GM23338 (cell line): ENCODE results near the gene ATP6V1E1. TPM values are rescaled to one million over a fixed set of nuclear protein-coding genes. Genes with fewer than 3 reads are reported as not detected.

ENCODE experiments used
- ATAC-seq: fragments of 200-7000 bp; cut with Tn5 transposase; 3 replicates; pipeline ENCODE4 v1.9.1; 2020
- DNase-seq: peaks from one replicate; pipeline ENCODE4 v3.0.0-alpha.2; 2015; ENCODE audit warnings: low spot score
- H2AFZ ChIP-seq: fragments of 200-600 bp; sonication (generic); 2 replicates; pipeline ENCODE4 v1.8.0; 2016; ENCODE audit warnings: antibody characterized with exemption, mild to moderate bottlenecking, moderate library complexity
- H3F3A ChIP-seq: fragments of 200-600 bp; sonication (generic); replicated peaks from 2 replicates; pipeline ENCODE4 v1.8.0; 2017; ENCODE audit warnings: antibody characterized with exemption, mixed run types, low read depth
- H3K27ac ChIP-seq: fragments of 200-600 bp; sonication (generic); 2 replicates; pipeline ENCODE4 v1.6.1; 2016; ENCODE audit warnings: low read depth
- H3K27me3 ChIP-seq: fragments of 200-600 bp; sonication (generic); 2 replicates; pipeline ENCODE4 v1.8.0; 2016; ENCODE audit warnings: mild to moderate bottlenecking, mixed run types, moderate library complexity; ENCODE audit not compliant: insufficient read depth
- H3K36me3 ChIP-seq: fragments of 200-600 bp; sonication (generic); 2 replicates; pipeline ENCODE4 v1.8.0; 2016; ENCODE audit warnings: mild to moderate bottlenecking; ENCODE audit not compliant: insufficient read depth
- H3K4me1 ChIP-seq: fragments of 200-600 bp; sonication (generic); 2 replicates; pipeline ENCODE4 v1.8.0; 2016; ENCODE audit warnings: mild to moderate bottlenecking, moderate library complexity; ENCODE audit not compliant: insufficient read depth
- H3K4me2 ChIP-seq: fragments of 200-600 bp; sonication (generic); 2 replicates; pipeline ENCODE4 v1.7.1; 2017; ENCODE audit warnings: mixed run types
- H3K4me3 ChIP-seq: fragments of 200-600 bp; sonication (generic); 2 replicates; pipeline ENCODE4 v1.6.1; 2016; ENCODE audit warnings: mixed run types
- H3K79me2 ChIP-seq: fragments of 200-600 bp; sonication (generic); replicated peaks from 2 replicates; pipeline ENCODE4 v1.8.0; 2017; ENCODE audit warnings: mild to moderate bottlenecking; ENCODE audit not compliant: insufficient read depth
- H3K9me2 ChIP-seq: fragments of 200-600 bp; sonication (generic); 2 replicates; pipeline ENCODE4 v1.8.0; 2017; ENCODE audit not compliant: insufficient read depth
- H4K20me1 ChIP-seq: fragments of 200-600 bp; sonication (generic); replicated peaks from 2 replicates; pipeline ENCODE4 v1.8.0; 2017; ENCODE audit warnings: mild to moderate bottlenecking; ENCODE audit not compliant: insufficient read depth
- H3K27ac Mint-ChIP-seq: 2 replicates; pipeline ENCODE4 v1.8.0; 2020; ENCODE audit warnings: inconsistent platforms, mild to moderate bottlenecking, moderate library complexity, mixed read lengths
- H3K27me3 Mint-ChIP-seq: 3 replicates; pipeline ENCODE4 v1.8.0; 2022; ENCODE audit warnings: low read depth, mild to moderate bottlenecking, moderate library complexity, mixed read lengths, inconsistent platforms; ENCODE audit not compliant: insufficient read depth, poor library complexity
- H3K36me3 Mint-ChIP-seq: 3 replicates; pipeline ENCODE4 v1.8.0; 2021; ENCODE audit warnings: low read depth, mild to moderate bottlenecking, inconsistent platforms, moderate library complexity, mixed read lengths
- H3K4me1 Mint-ChIP-seq: 3 replicates; pipeline ENCODE4 v1.8.0; 2020; ENCODE audit warnings: mild to moderate bottlenecking, inconsistent platforms, mixed read lengths
- H3K4me3 Mint-ChIP-seq: 3 replicates; pipeline ENCODE4 v1.8.0; 2021; ENCODE audit warnings: moderate library complexity, mild to moderate bottlenecking, inconsistent platforms, mixed read lengths
- H3K9me3 Mint-ChIP-seq: 3 replicates; pipeline ENCODE4 v1.8.0; 2020; ENCODE audit warnings: moderate library complexity, mild to moderate bottlenecking, inconsistent platforms, mixed read lengths
- ETS1 ChIP-seq: IDR thresholded peaks from 2 replicates; pipeline ENCODE4 v1.6.1; 2016; ENCODE audit warnings: antibody characterized with exemption
- EZH2 ChIP-seq: fragments of 200-600 bp; sonication (generic); IDR thresholded peaks from one replicate; pipeline ENCODE4 v1.8.0; 2017; ENCODE audit warnings: antibody characterized with exemption, mild to moderate bottlenecking, low read depth; ENCODE audit not compliant: unreplicated experiment
- EZH2phosphoT487 ChIP-seq: fragments of 200-600 bp; sonication (generic); IDR thresholded peaks from one replicate; pipeline ENCODE4 v1.8.1; 2018; ENCODE audit warnings: antibody characterized with exemption; ENCODE audit not compliant: unreplicated experiment
- JUNB ChIP-seq: IDR thresholded peaks from one replicate; pipeline ENCODE4 v1.6.1; 2016; ENCODE audit warnings: antibody characterized with exemption; ENCODE audit not compliant: unreplicated experiment
- NANOG ChIP-seq: IDR thresholded peaks from 2 replicates; pipeline ENCODE4 v1.6.1; 2016; ENCODE audit warnings: antibody characterized with exemption, borderline replicate concordance
- POLR2AphosphoS5 ChIP-seq: IDR thresholded peaks from 2 replicates; pipeline ENCODE4 v1.6.1; 2016; ENCODE audit warnings: antibody characterized with exemption, low read depth
- REST ChIP-seq: IDR thresholded peaks from one replicate; pipeline ENCODE4 v1.6.1; 2018; ENCODE audit warnings: antibody characterized with exemption; ENCODE audit not compliant: unreplicated experiment
- STAT1 ChIP-seq: IDR thresholded peaks from one replicate; pipeline ENCODE4 v1.6.1; 2016; ENCODE audit warnings: antibody characterized with exemption; ENCODE audit not compliant: unreplicated experiment
- ZNF114 ChIP-seq: fragments of 250-450 bp; sonication (Bioruptor Pico); IDR thresholded peaks from 2 replicates; pipeline ENCODE4 v1.5.0; 2020; ENCODE audit warnings: mild to moderate bottlenecking, moderate library complexity
- ZNF331 ChIP-seq: fragments of 250-450 bp; sonication (Bioruptor Pico); IDR thresholded peaks from 2 replicates; pipeline ENCODE4 v1.5.0; 2020; ENCODE audit warnings: low read depth, mild to moderate bottlenecking, moderate library complexity
- ZNF462 ChIP-seq: fragments of 250-450 bp; sonication (Bioruptor Pico); IDR thresholded peaks from 2 replicates; pipeline ENCODE4 v1.5.0; 2020; ENCODE audit warnings: mild to moderate bottlenecking, moderate library complexity
- polyA plus RNA-seq: library from polyadenylated mRNA; unstranded; fragments of >200 nt; fragmentation: Nextera tagmentation; extraction: Ambion mirVana; gene quantifications from 2 replicates; pipeline ENCODE4 v1.2.1, GENCODE V29; 2016
- total RNA-seq: library from RNA; depleted of rRNA; stranded (reverse); fragments of >200 nt; shearing (Covaris generic); gene quantifications from 2 replicates; pipeline ENCODE4 v1.2.3, GENCODE V29; 2014

Gene ATP6V1E1
- total and polyA plus RNA-seq, 2 experiments from 2014 or later, result 74.5 to 81.7 TPM

- TF ChIP-seq ZNF114 (CRISPR knock-in tag) (no peak), JUNB (no peak), POLR2AphosphoS5 (no peak), STAT1 (no peak)
These were observed 15.3 kb downstream of the ATP6V1E1 start (continued) for GRCh38 chr22:17613280-17613679.

GRCh38 chr22:17612057-17612456 is 16.5 kb downstream of the ATP6V1E1 start:
- H3K36me3 Mint-ChIP-seq, result peaks cover 31% of the 10 kb centered on the region; the same call in 2 of the 3 replicates

More at GRCh38 chr22:17612057-17612456, 16.5 kb downstream of the ATP6V1E1 start:
- H3K4me1 ChIP-seq, result no peaks in the 10 kb centered on the region
- no peak overlapping the region for H3K27ac ChIP-seq
- no peaks in the 10 kb centered on the region for H3K9me2 ChIP-seq
- Mint-ChIP-seq H3K9me3 (no peaks in the 10 kb centered on the region), H3K4me1 (no peaks in the 10 kb centered on the region), H3K4me3 (no peak overlapping the region), H3K27ac (no peak overlapping the region), H3K27me3 (no peaks in the 10 kb centered on the region)
- H3K4me3 ChIP-seq, result no peak overlapping the region
- H3K79me2 ChIP-seq, result peaks cover 16% of the 10 kb centered on the region; the same call in 1 of the 2 replicates
- H3K4me2 ChIP-seq, result no peak overlapping the region
- H2AFZ ChIP-seq, result no peak overlapping the region
- peaks cover 21% of the 10 kb centered on the region for H4K20me1 ChIP-seq
- TF ChIP-seq ZNF331 (CRISPR knock-in tag) (no peak), STAT1 (no peak), ETS1 (no peak), EZH2phosphoT487 (no peak), NANOG (no peak), POLR2AphosphoS5 (no peak), ZNF114 (CRISPR knock-in tag) (no peak), JUNB (no peak), REST (no peak), EZH2 (no peak), ZNF462 (CRISPR knock-in tag) (no peak)
- H3F3A ChIP-seq, result no peaks in the 10 kb centered on the region; the same call in 1 of the 2 replicates
- H3K36me3 ChIP-seq, result peaks cover 32% of the 10 kb centered on the region
- no peak for DNase-seq
- no peaks in the 10 kb centered on the region for H3K27me3 ChIP-seq
- no peak for ATAC-seq
